ENCODE data around the gene GRIP1.

Gene GRIP1

GRCh38 chr12:66430106-66430505 is 248.8 kb downstream of the GRIP1 start:
- TF ChIP-seq, protein P1, sequence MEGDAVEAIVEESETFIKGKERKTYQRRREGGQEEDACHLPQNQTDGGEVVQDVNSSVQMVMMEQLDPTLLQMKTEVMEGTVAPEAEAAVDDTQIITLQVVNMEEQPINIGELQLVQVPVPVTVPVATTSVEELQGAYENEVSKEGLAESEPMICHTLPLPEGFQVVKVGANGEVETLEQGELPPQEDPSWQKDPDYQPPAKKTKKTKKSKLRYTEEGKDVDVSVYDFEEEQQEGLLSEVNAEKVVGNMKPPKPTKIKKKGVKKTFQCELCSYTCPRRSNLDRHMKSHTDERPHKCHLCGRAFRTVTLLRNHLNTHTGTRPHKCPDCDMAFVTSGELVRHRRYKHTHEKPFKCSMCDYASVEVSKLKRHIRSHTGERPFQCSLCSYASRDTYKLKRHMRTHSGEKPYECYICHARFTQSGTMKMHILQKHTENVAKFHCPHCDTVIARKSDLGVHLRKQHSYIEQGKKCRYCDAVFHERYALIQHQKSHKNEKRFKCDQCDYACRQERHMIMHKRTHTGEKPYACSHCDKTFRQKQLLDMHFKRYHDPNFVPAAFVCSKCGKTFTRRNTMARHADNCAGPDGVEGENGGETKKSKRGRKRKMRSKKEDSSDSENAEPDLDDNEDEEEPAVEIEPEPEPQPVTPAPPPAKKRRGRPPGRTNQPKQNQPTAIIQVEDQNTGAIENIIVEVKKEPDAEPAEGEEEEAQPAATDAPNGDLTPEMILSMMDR (conservative IDR thresholded peaks at IDR 0.05), result no peak
- H3K27ac ChIP-seq, result no peak overlapping the region

DNA sequence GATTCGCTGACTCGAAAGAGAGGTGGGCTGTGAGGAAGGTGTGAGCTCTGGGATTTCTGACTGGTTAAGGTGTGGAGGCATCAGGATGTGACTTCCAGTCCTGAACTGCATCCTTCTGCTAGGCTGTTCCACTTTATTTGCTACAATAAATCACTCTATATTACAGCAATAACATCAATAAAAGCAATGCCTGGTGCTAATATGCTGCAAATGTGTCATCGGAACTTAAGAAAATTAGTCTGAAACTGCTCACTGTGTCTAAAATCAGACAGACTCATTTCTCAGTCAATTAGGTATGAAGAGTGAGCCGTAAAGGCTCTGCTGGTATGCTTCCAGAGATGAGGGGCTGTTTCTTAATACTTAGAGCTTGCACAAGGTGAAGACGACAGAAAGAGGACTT is 250.0 kb downstream of the GRIP1 start:
- TF ChIP-seq, protein P1 (conservative IDR thresholded peaks at IDR 0.05), result no peak
- H3K27ac ChIP-seq, result no peak overlapping the region

- TF ChIP-seq, protein P1 (conservative IDR thresholded peaks at IDR 0.05), result no peak
- H3K27ac ChIP-seq, result no peak overlapping the region
Observed at GRCh38 chr12:66428261-66428660, 250.6 kb downstream of the GRIP1 start.

- H3K27ac ChIP-seq, result no peak overlapping the region
- TF ChIP-seq, protein P1 (conservative IDR thresholded peaks at IDR 0.05), result no peak
Observed at GRCh38 chr12:66426696-66427095, 252.2 kb downstream of the GRIP1 start.

- no peak overlapping the region for H3K27ac ChIP-seq
- TF ChIP-seq, protein P1 (conservative IDR thresholded peaks at IDR 0.05), result no peak
Observed at GRCh38 chr12:66423266-66423665, 255.6 kb downstream of the GRIP1 start.

DNA sequence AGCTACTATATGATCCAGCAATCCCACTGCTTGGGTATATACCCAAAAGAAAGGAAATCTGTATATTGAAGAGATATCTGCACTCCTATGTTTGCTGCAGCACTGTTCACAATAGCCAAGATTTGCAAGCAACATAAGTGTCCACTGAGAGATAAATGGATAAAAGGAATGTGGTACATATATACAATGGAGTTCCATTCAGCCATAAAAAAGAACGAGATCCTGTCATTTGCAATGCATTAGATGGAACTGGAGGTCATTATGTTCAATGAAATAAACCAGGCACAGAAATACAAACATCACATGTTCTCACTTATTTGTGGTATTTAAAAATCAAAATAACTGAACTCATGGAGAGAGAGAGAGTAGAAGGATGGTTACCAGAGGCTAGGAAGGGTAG is 260.0 kb downstream of the GRIP1 start:
- H3K27ac ChIP-seq, result no peak overlapping the region
- TF ChIP-seq, protein P1 (conservative IDR thresholded peaks at IDR 0.05), result no peak

DNA sequence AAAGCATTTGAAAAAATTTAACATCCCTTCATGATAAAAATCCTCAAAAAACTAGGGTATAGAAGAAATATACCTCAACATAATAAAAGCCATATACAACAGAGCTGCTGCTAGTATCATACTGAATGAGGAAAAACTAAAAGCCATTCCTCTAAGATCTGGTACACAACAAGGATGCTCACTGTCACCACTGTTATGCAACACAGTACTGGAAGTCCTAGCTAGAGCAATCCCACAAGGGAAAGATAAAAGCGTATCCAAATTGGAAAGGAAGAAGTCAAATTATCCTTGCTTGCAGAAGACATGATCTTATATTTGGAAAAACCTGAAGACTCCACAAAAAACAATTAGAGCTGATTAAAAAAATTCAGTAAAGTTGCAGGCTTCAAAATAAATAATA is 261.7 kb downstream of the GRIP1 start:
- no peak overlapping the region for H3K27ac ChIP-seq
- TF ChIP-seq, protein P1 (conservative IDR thresholded peaks at IDR 0.05), result no peak

Measured in VCaP (cell line).